T-helper 2 cell treated with Interferon-gamma antibody and Interleukin-4, amounts not matched to agents 5 μg/mL and 100 μg/mL, for 36 hours (primary cell): Measurements from ENCODE around the gene MXD1.

Source experiments
- DNase-seq: peaks from one replicate; pipeline ENCODE4 v3.0.0; 2021; ENCODE audit warnings: low spot score
- H3K27ac Mint-ChIP-seq: one replicate; pipeline ENCODE4 v1.8.0; 2021; ENCODE audit warnings: mild to moderate bottlenecking, mixed read lengths
- H3K27me3 Mint-ChIP-seq: one replicate; pipeline ENCODE4 v1.8.0; 2021; ENCODE audit warnings: low read depth, mixed read lengths
- H3K36me3 Mint-ChIP-seq: one replicate; pipeline ENCODE4 v1.8.0; 2021; ENCODE audit warnings: low read depth, mixed read lengths
- H3K4me1 Mint-ChIP-seq: one replicate; pipeline ENCODE4 v1.8.0; 2021; ENCODE audit warnings: low read depth, mixed read lengths
- H3K4me3 Mint-ChIP-seq: one replicate; pipeline ENCODE4 v1.8.0; 2022; ENCODE audit warnings: mild to moderate bottlenecking, moderate library complexity, mixed read lengths
- H3K9me3 Mint-ChIP-seq: one replicate; pipeline ENCODE4 v1.8.0; 2021; ENCODE audit warnings: mixed read lengths

Gene MXD1

DNA sequence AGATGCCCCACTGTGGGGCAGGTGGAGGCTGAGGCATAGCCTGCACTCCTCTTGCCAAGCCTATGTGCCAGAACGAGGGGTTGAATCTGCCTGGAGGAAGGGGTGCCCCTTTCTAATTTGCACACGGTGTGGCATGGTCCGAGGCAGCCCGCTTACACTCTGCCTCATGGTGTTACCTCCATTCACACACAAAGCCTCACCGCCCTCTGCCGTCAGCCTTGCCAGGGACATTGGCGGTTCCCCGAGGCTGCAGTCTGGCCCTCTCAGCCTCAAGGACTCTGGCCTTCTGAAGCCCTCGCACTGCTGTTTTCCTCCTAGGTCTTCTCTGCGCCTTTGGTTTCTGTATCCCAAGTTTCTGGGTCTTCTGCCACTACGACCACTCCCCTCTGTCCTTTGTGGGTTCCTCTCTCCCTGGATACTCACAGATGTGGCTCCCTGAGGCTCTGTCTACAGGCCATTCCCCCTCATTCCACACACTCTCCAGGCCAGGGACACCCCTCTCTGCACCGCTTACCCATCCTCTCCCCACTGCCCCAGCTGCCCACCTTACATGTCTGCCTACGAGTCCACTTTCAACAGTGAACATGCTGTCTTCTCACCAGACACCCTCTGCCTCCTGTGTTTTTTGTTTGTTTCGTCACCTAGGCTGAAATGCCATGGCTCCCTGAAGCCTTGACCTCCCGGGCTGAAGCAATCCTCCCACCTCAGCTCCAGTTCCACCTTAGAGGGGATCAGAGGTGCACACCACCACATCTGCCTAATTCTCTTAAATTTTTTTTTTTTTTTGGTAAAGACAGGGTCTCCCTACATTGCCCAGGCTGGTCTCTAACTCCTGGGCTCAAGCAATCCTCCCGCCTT lies 54.4 kb downstream of the MXD1 start:
- Mint-ChIP-seq H3K27ac (no peak overlapping the region), H3K27me3 (no peaks in the 10 kb centered on the region), H3K9me3 (no peaks in the 10 kb centered on the region), H3K36me3 (no peaks in the 10 kb centered on the region), H3K4me1 (peaks cover 8% of the 10 kb centered on the region), H3K4me3 (no peak overlapping the region)
- no peak for DNase-seq

- H3K4me3 Mint-ChIP-seq = no peak overlapping the region
- no peaks in the 10 kb centered on the region for H3K9me3 Mint-ChIP-seq
- DNase-seq = no peak
- H3K27me3 Mint-ChIP-seq = no peaks in the 10 kb centered on the region
- peaks cover 4% of the 10 kb centered on the region for H3K4me1 Mint-ChIP-seq
- H3K27ac Mint-ChIP-seq = no peak overlapping the region
- no peaks in the 10 kb centered on the region for H3K36me3 Mint-ChIP-seq
Measured at GRCh38 chr2:69969991-69970390, 55.1 kb downstream of the MXD1 start.

GRCh38 chr2:69972822-69973221 lies 57.9 kb downstream of the MXD1 start:
- Mint-ChIP-seq H3K36me3 (no peaks in the 10 kb centered on the region), H3K4me1 (peaks cover 20% of the 10 kb centered on the region), H3K27ac (no peak overlapping the region), H3K4me3 (no peak overlapping the region), H3K27me3 (no peaks in the 10 kb centered on the region), H3K9me3 (no peaks in the 10 kb centered on the region)
- DNase-seq = no peak

DNA sequence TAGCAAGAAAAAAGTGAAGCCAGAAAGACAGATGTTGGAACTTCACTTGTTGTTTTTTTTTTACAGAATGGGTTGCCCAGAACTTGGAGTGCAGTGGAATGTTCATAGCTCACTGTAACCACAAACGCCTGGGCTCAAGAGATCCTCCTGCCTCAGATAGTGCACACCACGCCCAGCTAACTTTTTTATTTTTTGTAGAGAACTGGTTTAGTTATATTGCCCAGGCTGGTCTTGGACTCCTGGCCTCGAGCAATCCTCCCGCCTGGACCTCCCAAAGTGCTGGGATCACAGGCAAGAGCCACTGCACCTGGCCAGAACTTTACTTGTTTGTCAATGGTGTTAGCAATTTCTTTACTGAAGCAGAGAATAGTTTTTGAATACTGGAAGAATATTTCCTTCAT lies 58.4 kb downstream of the MXD1 start:
- Mint-ChIP-seq H3K27ac (no peak overlapping the region), H3K27me3 (no peaks in the 10 kb centered on the region), H3K9me3 (no peaks in the 10 kb centered on the region), H3K36me3 (no peaks in the 10 kb centered on the region), H3K4me1 (peaks cover 20% of the 10 kb centered on the region), H3K4me3 (no peak overlapping the region)
- DNase-seq = no peak

DNA sequence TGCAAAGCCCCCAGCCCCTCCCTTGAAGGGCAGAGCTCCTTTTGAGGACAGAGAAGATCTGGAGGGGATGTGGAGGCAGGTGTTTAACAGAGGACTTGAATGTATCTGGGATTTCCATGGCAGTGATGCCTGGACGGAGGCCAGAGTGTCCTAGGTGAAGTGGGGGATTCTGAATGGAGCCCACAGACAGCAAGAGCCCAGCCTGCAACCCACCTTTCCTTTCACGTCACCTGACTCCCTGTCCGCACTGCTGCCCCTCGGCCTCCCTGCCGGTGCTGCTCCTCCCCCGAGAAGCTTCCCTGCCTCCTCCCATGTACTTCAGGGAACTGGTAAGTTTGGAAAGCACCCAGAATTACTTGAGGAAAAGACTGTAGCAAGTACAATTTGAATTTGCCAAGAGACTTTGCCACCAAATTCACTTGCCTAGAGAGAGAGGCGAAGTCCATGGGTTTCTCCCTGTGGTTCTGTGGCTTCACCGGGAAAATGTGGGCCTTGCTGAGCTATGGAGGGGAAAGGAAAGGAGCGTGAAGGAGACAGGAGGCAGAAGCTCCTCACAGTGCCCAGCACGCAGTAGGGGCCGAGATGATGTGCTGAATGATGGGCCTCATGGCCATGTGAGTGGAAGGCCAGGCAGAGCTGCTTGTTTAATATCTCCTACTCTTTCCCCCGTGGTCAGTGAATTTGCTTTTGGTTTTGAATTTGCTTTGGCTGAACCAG lies 60.4 kb downstream of the MXD1 start:
- Mint-ChIP-seq H3K27ac (no peak overlapping the region), H3K4me3 (peak overlapping the region; percentile 48), H3K4me1 (peaks cover 20% of the 10 kb centered on the region), H3K27me3 (no peaks in the 10 kb centered on the region), H3K9me3 (no peaks in the 10 kb centered on the region), H3K36me3 (no peaks in the 10 kb centered on the region)
- DNase-seq = no peak

DNA sequence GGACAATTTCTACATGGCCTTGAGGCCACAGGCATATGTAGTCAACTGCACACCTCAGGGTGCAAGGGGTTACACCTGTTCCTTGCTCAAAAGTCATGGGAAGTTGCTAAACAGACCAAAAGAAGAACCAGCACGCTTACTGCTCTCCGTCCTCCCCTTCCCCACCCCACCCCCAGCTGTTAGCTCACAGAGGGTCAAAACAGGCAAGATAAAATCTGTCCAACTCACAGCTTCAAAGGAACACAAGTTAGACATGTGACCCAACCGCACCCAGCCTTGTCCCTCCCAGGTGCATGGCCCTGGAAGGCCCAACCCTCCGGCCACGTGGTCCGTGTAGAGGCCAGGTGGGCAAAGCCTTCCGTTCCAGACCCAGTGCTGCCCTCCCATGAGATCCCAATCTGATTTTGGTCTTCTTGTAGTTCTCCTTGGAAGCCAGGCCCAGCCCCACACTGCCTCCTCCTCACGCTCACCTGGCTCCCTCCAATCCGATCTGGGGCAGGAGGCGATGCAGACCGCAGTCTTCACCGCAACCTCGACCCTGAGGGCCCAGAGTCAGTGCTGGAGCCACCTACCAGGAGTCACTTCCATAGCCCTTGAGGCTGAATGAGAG lies 61.0 kb downstream of the MXD1 start:
- H3K27ac Mint-ChIP-seq = peak overlapping the region; percentile 78
- peak overlapping the region; percentile 48 for H3K4me3 Mint-ChIP-seq
- no peaks in the 10 kb centered on the region for H3K36me3 Mint-ChIP-seq
- no peaks in the 10 kb centered on the region for H3K27me3 Mint-ChIP-seq
- no peak for DNase-seq
- H3K4me1 Mint-ChIP-seq = peaks cover 20% of the 10 kb centered on the region
- no peaks in the 10 kb centered on the region for H3K9me3 Mint-ChIP-seq

DNA sequence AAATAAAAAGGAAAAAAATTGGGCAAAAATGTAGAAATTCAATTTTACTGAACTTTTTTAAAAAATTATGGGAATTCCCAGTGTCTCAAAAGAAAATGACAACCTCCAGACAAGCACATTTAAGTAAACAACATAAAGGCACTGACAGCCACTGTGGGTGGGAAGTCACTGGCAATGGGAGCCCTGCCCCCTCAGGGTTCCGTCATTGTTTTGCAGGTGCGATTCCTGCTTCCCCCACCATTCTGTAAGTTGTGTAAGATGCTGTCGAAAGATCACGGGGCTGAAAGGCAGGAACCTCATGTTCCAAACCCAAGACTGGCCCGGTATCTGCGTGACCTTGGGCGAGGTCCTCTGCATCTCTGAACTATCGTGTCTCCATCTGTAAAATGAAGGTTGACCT lies 62.3 kb downstream of the MXD1 start:
- peaks cover 20% of the 10 kb centered on the region for H3K4me1 Mint-ChIP-seq
- H3K27me3 Mint-ChIP-seq = no peaks in the 10 kb centered on the region
- H3K36me3 Mint-ChIP-seq = no peaks in the 10 kb centered on the region
- H3K4me3 Mint-ChIP-seq = no peak overlapping the region
- DNase-seq = no peak
- H3K27ac Mint-ChIP-seq = no peak overlapping the region
- no peaks in the 10 kb centered on the region for H3K9me3 Mint-ChIP-seq

GRCh38 chr2:69977906-69978482 lies 63.1 kb downstream of the MXD1 start:
- no peak for DNase-seq
- H3K36me3 Mint-ChIP-seq = no peaks in the 10 kb centered on the region
- no peak overlapping the region for H3K27ac Mint-ChIP-seq
- H3K27me3 Mint-ChIP-seq = no peaks in the 10 kb centered on the region
- H3K4me3 Mint-ChIP-seq = no peak overlapping the region
- H3K4me1 Mint-ChIP-seq = peaks cover 20% of the 10 kb centered on the region
- no peaks in the 10 kb centered on the region for H3K9me3 Mint-ChIP-seq

GRCh38 chr2:69979902-69980807 lies 65.2 kb downstream of the MXD1 start:
- no peaks in the 10 kb centered on the region for H3K36me3 Mint-ChIP-seq
- H3K4me3 Mint-ChIP-seq = no peak overlapping the region
- H3K27me3 Mint-ChIP-seq = no peaks in the 10 kb centered on the region
- H3K4me1 Mint-ChIP-seq = peaks cover 16% of the 10 kb centered on the region
- no peak overlapping the region for H3K27ac Mint-ChIP-seq
- no peak for DNase-seq
- H3K9me3 Mint-ChIP-seq = no peaks in the 10 kb centered on the region

DNA sequence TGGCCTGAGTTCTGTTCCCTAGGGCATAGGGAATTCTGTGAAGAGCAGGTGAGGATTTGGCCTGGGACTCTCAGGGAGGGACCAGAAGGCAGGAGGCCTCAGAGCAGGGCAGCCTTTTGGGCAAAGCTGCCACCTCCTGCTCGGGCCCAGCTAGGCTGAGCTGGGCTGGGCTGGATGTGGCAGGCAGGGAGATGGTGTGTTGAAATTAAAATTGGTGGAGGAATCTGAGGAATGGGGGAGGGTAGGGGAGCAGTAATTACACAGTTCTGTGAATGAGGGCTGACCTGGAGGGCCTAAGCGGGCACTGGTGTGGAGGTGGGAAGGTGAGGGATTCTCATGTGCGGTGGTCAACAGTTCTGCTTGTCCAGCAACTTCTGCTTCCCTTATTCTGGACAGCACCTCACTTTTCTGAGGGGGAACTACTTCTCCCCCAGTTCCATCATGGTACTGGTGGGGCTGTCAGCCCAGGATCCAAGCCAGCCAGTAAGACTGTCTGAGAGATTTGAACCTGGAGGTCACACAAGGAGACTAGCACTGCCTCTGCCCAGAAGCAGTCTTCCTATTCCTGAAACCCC lies 68.6 kb downstream of the MXD1 start:
- Mint-ChIP-seq H3K9me3 (no peaks in the 10 kb centered on the region), H3K27ac (no peak overlapping the region), H3K36me3 (no peaks in the 10 kb centered on the region), H3K27me3 (no peaks in the 10 kb centered on the region), H3K4me3 (no peak overlapping the region), H3K4me1 (peaks cover 3% of the 10 kb centered on the region)
- DNase-seq = no peak

GRCh38 chr2:69985216-69985615 lies 70.3 kb downstream of the MXD1 start:
- Mint-ChIP-seq H3K4me1 (peaks cover 3% of the 10 kb centered on the region), H3K27me3 (no peaks in the 10 kb centered on the region), H3K36me3 (no peaks in the 10 kb centered on the region), H3K27ac (no peak overlapping the region), H3K9me3 (no peaks in the 10 kb centered on the region), H3K4me3 (no peak overlapping the region)
- DNase-seq = no peak

DNA sequence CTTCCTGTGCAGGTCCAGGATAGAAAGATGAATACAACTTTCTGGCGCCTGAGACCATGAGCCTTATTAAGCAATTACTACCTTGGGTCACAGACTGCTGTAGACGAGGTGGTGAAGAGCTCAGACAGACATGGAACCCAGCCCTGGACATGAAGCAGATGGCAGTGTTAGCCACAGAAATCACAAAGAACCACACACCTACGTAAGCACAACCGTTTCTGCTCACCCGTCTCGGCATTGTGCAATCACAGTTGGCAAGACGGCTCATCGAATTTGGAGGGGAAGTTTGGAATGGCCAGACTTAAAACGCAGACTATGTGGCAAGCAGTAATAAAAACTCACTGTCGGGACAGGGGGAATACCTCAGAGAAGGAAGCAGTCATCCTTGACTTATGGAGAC lies 70.8 kb downstream of the MXD1 start:
- Mint-ChIP-seq H3K27ac (no peak overlapping the region), H3K4me3 (no peak overlapping the region)
- no peak for DNase-seq

GRCh38 chr2:69986691-69987090 lies 71.8 kb downstream of the MXD1 start:
- H3K4me1 Mint-ChIP-seq = peaks cover 3% of the 10 kb centered on the region
- no peaks in the 10 kb centered on the region for H3K9me3 Mint-ChIP-seq
- DNase-seq = no peak
- H3K36me3 Mint-ChIP-seq = no peaks in the 10 kb centered on the region
- no peaks in the 10 kb centered on the region for H3K27me3 Mint-ChIP-seq
- no peak overlapping the region for H3K27ac Mint-ChIP-seq
- H3K4me3 Mint-ChIP-seq = no peak overlapping the region

More for the DNA sequence above, 70.8 kb downstream of the MXD1 start:
- peaks cover 3% of the 10 kb centered on the region for H3K4me1 Mint-ChIP-seq
- H3K9me3 Mint-ChIP-seq = no peaks in the 10 kb centered on the region
- no peaks in the 10 kb centered on the region for H3K27me3 Mint-ChIP-seq
- H3K36me3 Mint-ChIP-seq = no peaks in the 10 kb centered on the region
